Neural progenitor cell (in vitro differentiated cells): ENCODE results near the gene PTPN20. TPM values are rescaled to one million over a fixed set of nuclear protein-coding genes. Genes with fewer than 3 reads are reported as not detected.

ENCODE experiments used
- DNase-seq: peaks from one replicate; pipeline ENCODE4 v3.0.0-alpha.2; 2016; ENCODE audit warnings: low spot score
- H2AFZ ChIP-seq: fragments of 200-600 bp; sonication (generic); replicated peaks from 2 replicates; pipeline ENCODE4 v1.6.1; 2016; ENCODE audit warnings: antibody characterized with exemption
- H3F3A ChIP-seq: fragments of 200-600 bp; sonication (generic); 2 replicates; pipeline ENCODE4 v1.6.1; 2016; ENCODE audit warnings: antibody characterized with exemption, low read depth
- H3K27ac ChIP-seq: fragments of 200-600 bp; sonication (generic); 2 replicates; pipeline ENCODE4 v1.5.1; 2016; ENCODE audit warnings: mild to moderate bottlenecking
- H3K27me3 ChIP-seq: fragments of 200-600 bp; sonication (generic); 2 replicates; pipeline ENCODE4 v1.6.1; 2016; ENCODE audit warnings: mild to moderate bottlenecking, moderate library complexity
- H3K36me3 ChIP-seq: fragments of 200-600 bp; sonication (generic); 2 replicates; pipeline ENCODE4 v1.5.1; 2016
- H3K4me1 ChIP-seq: fragments of 200-600 bp; sonication (generic); 2 replicates; pipeline ENCODE4 v1.6.1; 2016; ENCODE audit warnings: mixed run types
- H3K4me2 ChIP-seq: fragments of 200-600 bp; sonication (generic); 2 replicates; pipeline ENCODE4 v1.6.1; 2016
- H3K4me3 ChIP-seq: fragments of 200-600 bp; sonication (generic); 2 replicates; pipeline ENCODE4 v1.5.1; 2016
- H3K79me2 ChIP-seq: fragments of 200-600 bp; sonication (generic); 2 replicates; pipeline ENCODE4 v1.6.1; 2016; ENCODE audit warnings: low read depth
- H3K9ac ChIP-seq: fragments of 200-600 bp; sonication (generic); 2 replicates; pipeline ENCODE4 v1.6.1; 2016
- H3K9me3 ChIP-seq: fragments of 200-600 bp; sonication (generic); 2 replicates; pipeline ENCODE4 v1.5.1; 2016; ENCODE audit warnings: low read depth
- H4K20me1 ChIP-seq: fragments of 200-600 bp; sonication (generic); 2 replicates; pipeline ENCODE4 v1.6.1; 2016; ENCODE audit warnings: low read depth
- H3K27ac Mint-ChIP-seq: 3 replicates; pipeline ENCODE4 v1.8.0; 2021; ENCODE audit warnings: mixed read lengths
- H3K27me3 Mint-ChIP-seq: 2 replicates; pipeline ENCODE4 v1.8.0; 2022; ENCODE audit warnings: low read depth, mild to moderate bottlenecking, inconsistent platforms, moderate library complexity, mixed read lengths; ENCODE audit not compliant: insufficient read depth
- H3K36me3 Mint-ChIP-seq: 3 replicates; pipeline ENCODE4 v1.8.0; 2021; ENCODE audit warnings: mixed read lengths
- H3K4me1 Mint-ChIP-seq: 3 replicates; pipeline ENCODE4 v1.8.0; 2021; ENCODE audit warnings: mixed read lengths
- H3K4me3 Mint-ChIP-seq: 3 replicates; pipeline ENCODE4 v1.8.0; 2021; ENCODE audit warnings: mild to moderate bottlenecking, moderate library complexity, mixed read lengths
- H3K9me3 Mint-ChIP-seq: 3 replicates; pipeline ENCODE4 v1.8.0; 2020; ENCODE audit warnings: mixed read lengths
- CTCF ChIP-seq: fragments of 200-600 bp; sonication (generic); IDR thresholded peaks from 2 replicates; pipeline ENCODE4 v1.5.1; 2017; ENCODE audit warnings: antibody characterized with exemption, mild to moderate bottlenecking
- EZH2 ChIP-seq: fragments of 200-600 bp; sonication (generic); IDR thresholded peaks from 2 replicates; pipeline ENCODE4 v1.6.1; 2017; ENCODE audit warnings: antibody characterized with exemption, mild to moderate bottlenecking, moderate library complexity
- EZH2phosphoT487 ChIP-seq: fragments of 200-600 bp; sonication (generic); IDR thresholded peaks from 2 replicates; pipeline ENCODE4 v1.6.1; 2017; ENCODE audit warnings: antibody characterized with exemption
- total RNA-seq: library from RNA; depleted of rRNA; stranded (reverse); fragments of >200 nt; gene quantifications from 2 replicates; pipeline ENCODE4 v1.2.3, GENCODE V29; 2015; ENCODE audit warnings: low replicate concordance

The PTPN20 gene
- total RNA-seq, 1 donor from 2014 or later: not detected

- Histone ChIP-seq H3K4me3 (no peak overlapping the region), H3K27ac (no peak overlapping the region), H3K9me3 (no peaks in the 10 kb centered on the region), H4K20me1 (no peaks in the 10 kb centered on the region), H3F3A (no peaks in the 10 kb centered on the region), H3K4me1 (no peaks in the 10 kb centered on the region), H2AFZ (peak overlapping the region; percentile 96), H3K79me2 (no peaks in the 10 kb centered on the region), H3K9ac (no peak overlapping the region), H3K27me3 (no peaks in the 10 kb centered on the region), H3K36me3 (no peaks in the 10 kb centered on the region), H3K4me2 (no peak overlapping the region)
- H3K4me1 Mint-ChIP-seq: no peaks in the 10 kb centered on the region
- H3K36me3 Mint-ChIP-seq: no peaks in the 10 kb centered on the region
- peaks cover 10% of the 10 kb centered on the region for H3K9me3 Mint-ChIP-seq
- no peak overlapping the region for H3K27ac Mint-ChIP-seq
- no peaks in the 10 kb centered on the region for H3K27me3 Mint-ChIP-seq
- peak; percentile 42 for DNase-seq
- no peak for TF ChIP-seq EZH2phosphoT487
- no peak for TF ChIP-seq EZH2
- peak; percentile 48 for TF ChIP-seq CTCF
- H3K4me3 Mint-ChIP-seq: no peak overlapping the region
These were observed 81.8 kb downstream of the PTPN20 start for GRCh38 chr10:46992803-46993561.

- Histone ChIP-seq H3K36me3 (no peaks in the 10 kb centered on the region), H4K20me1 (no peaks in the 10 kb centered on the region), H3K79me2 (no peaks in the 10 kb centered on the region), H3K27ac (no peak overlapping the region), H3F3A (no peaks in the 10 kb centered on the region), H3K9ac (no peak overlapping the region), H3K4me2 (no peak overlapping the region), H2AFZ (peak overlapping the region; percentile 69), H3K9me3 (no peaks in the 10 kb centered on the region), H3K27me3 (no peaks in the 10 kb centered on the region), H3K4me3 (no peak overlapping the region), H3K4me1 (no peaks in the 10 kb centered on the region)
- no peaks in the 10 kb centered on the region for H3K36me3 Mint-ChIP-seq
- H3K4me1 Mint-ChIP-seq: no peaks in the 10 kb centered on the region
- peak; percentile 43 for DNase-seq
- TF ChIP-seq EZH2phosphoT487: no peak
- TF ChIP-seq CTCF: peak; percentile 45
- H3K27ac Mint-ChIP-seq: no peak overlapping the region
- no peak overlapping the region for H3K4me3 Mint-ChIP-seq
- H3K27me3 Mint-ChIP-seq: no peaks in the 10 kb centered on the region
- H3K9me3 Mint-ChIP-seq: peaks cover 10% of the 10 kb centered on the region
These were observed 84.0 kb downstream of the PTPN20 start for GRCh38 chr10:46995234-46995633.

GRCh38 chr10:46998192-46998591 lies 87.0 kb downstream of the PTPN20 start:
- H3K9me3 ChIP-seq: no peaks in the 10 kb centered on the region
- no peaks in the 10 kb centered on the region for H3K36me3 Mint-ChIP-seq
- TF ChIP-seq EZH2: no peak
- no peak for TF ChIP-seq EZH2phosphoT487
- no peak for TF ChIP-seq CTCF

More at GRCh38 chr10:46998192-46998591, 87.0 kb downstream of the PTPN20 start:
- Histone ChIP-seq H3K36me3 (no peaks in the 10 kb centered on the region), H3K4me1 (no peaks in the 10 kb centered on the region), H2AFZ (no peak overlapping the region), H4K20me1 (no peaks in the 10 kb centered on the region), H3F3A (no peaks in the 10 kb centered on the region), H3K27me3 (no peaks in the 10 kb centered on the region), H3K79me2 (no peaks in the 10 kb centered on the region), H3K4me3 (no peak overlapping the region), H3K9ac (no peak overlapping the region), H3K4me2 (no peak overlapping the region), H3K27ac (no peak overlapping the region)
- Mint-ChIP-seq H3K9me3 (peaks cover 5% of the 10 kb centered on the region), H3K4me1 (no peaks in the 10 kb centered on the region), H3K4me3 (no peak overlapping the region), H3K27ac (no peak overlapping the region), H3K27me3 (no peaks in the 10 kb centered on the region)
- DNase-seq: no peak
